WTC11 (cell line): ENCODE data around the gene TMEM161B. TPM values are rescaled to one million over a fixed set of nuclear protein-coding genes. Genes with fewer than 3 reads are reported as not detected.

Experiments
- ATAC-seq: fragments of 200-7000 bp; cut with Tn5 transposase; 2 replicates; pipeline ENCODE4 v1.10.0; 2021; ENCODE audit warnings: mild to moderate bottlenecking, moderate library complexity
- CTCF ChIA-PET: fragments of 300-600 bp; sonication (Branson Sonifier 250); formaldehyde crosslinking; loops from one replicate; lab custom pipeline; 2021; ENCODE audit warnings: antibody characterized with exemption; lab: Charles Lee
- POLR2A ChIA-PET: fragments of 350-600 bp; sonication (Branson Sonifier 250); formaldehyde crosslinking; loops from one replicate; lab custom pipeline; 2021; ENCODE audit warnings: antibody characterized with exemption; lab: Charles Lee
- DNase-seq: peaks from one replicate; pipeline ENCODE4 v3.0.0; 2021; ENCODE audit warnings: low spot score
- H3K27ac Mint-ChIP-seq: 2 replicates; pipeline ENCODE4 v1.8.0; 2021; ENCODE audit warnings: mixed read lengths
- H3K27me3 Mint-ChIP-seq: 2 replicates; pipeline ENCODE4 v1.8.0; 2021; ENCODE audit warnings: low read depth, mild to moderate bottlenecking, moderate library complexity, mixed read lengths
- H3K36me3 Mint-ChIP-seq: 2 replicates; pipeline ENCODE4 v1.8.0; 2021; ENCODE audit warnings: mixed read lengths
- H3K4me1 Mint-ChIP-seq: 2 replicates; pipeline ENCODE4 v1.8.0; 2022; ENCODE audit warnings: mixed read lengths
- H3K4me3 Mint-ChIP-seq: 2 replicates; pipeline ENCODE4 v1.8.0; 2021; ENCODE audit warnings: mild to moderate bottlenecking, moderate library complexity, mixed read lengths
- H3K9me3 Mint-ChIP-seq: 2 replicates; pipeline ENCODE4 v1.8.0; 2021; ENCODE audit warnings: mixed read lengths
- CTCF ChIP-seq: fragments of 200-600 bp; IDR thresholded peaks from 2 replicates; pipeline ENCODE4 v1.8.0; 2022; ENCODE audit warnings: antibody characterized with exemption
- E2F4 ChIP-seq: sonication (generic); formaldehyde crosslinking; IDR thresholded peaks from 2 replicates; pipeline ENCODE4 v1.8.1; 2022; ENCODE audit warnings: low read depth, mild to moderate bottlenecking, moderate library complexity, missing genetic modification reagents, borderline replicate concordance
- ETV6 ChIP-seq: sonication (generic); formaldehyde crosslinking; IDR thresholded peaks from 2 replicates; pipeline ENCODE4 v1.8.1; 2022; ENCODE audit warnings: mild to moderate bottlenecking, missing genetic modification reagents
- GTF2I ChIP-seq: fragments of 250-450 bp; sonication (Bioruptor Pico); conservative IDR thresholded peaks from 2 replicates; pipeline ENCODE4 v1.4.0; 2021; ENCODE audit warnings: mild to moderate bottlenecking
- HMGXB4 ChIP-seq: sonication (generic); formaldehyde crosslinking; IDR thresholded peaks from 2 replicates; pipeline ENCODE4 v1.8.1; 2023; ENCODE audit warnings: mild to moderate bottlenecking, moderate library complexity, missing genetic modification reagents
- MYBL2 ChIP-seq: sonication (generic); formaldehyde crosslinking; IDR thresholded peaks from 2 replicates; pipeline ENCODE4 v1.8.1; 2023; ENCODE audit warnings: mild to moderate bottlenecking, moderate library complexity, missing genetic modification reagents
- NFATC4 ChIP-seq: fragments of 250-450 bp; sonication (Bioruptor Pico); IDR thresholded peaks from 2 replicates; pipeline ENCODE4 v1.9.0; 2021; ENCODE audit warnings: mild to moderate bottlenecking
- NFYB ChIP-seq: sonication (generic); formaldehyde crosslinking; conservative IDR thresholded peaks from 2 replicates; pipeline ENCODE4 v1.8.0; 2022; ENCODE audit warnings: low read depth, missing genetic modification reagents
- PRDM15 ChIP-seq: sonication (generic); formaldehyde crosslinking; IDR thresholded peaks from 2 replicates; pipeline ENCODE4 v1.8.0; 2022; ENCODE audit warnings: missing genetic modification reagents
- SMAD4 ChIP-seq: sonication (generic); formaldehyde crosslinking; IDR thresholded peaks from 2 replicates; pipeline ENCODE4 v1.8.0; 2022; ENCODE audit warnings: mild to moderate bottlenecking, missing genetic modification reagents
- SP1 ChIP-seq: sonication (generic); formaldehyde crosslinking; conservative IDR thresholded peaks from 2 replicates; pipeline ENCODE4 v1.8.1; 2022; ENCODE audit warnings: missing genetic modification reagents
- TP53 ChIP-seq: sonication (generic); formaldehyde crosslinking; IDR thresholded peaks from 2 replicates; pipeline ENCODE4 v1.8.1; 2023; ENCODE audit warnings: mild to moderate bottlenecking, missing genetic modification reagents
- ZSCAN18 ChIP-seq: fragments of 250-450 bp; sonication (Bioruptor Pico); IDR thresholded peaks from 2 replicates; pipeline ENCODE4 v2.1.2; 2022; ENCODE audit warnings: mild to moderate bottlenecking, moderate library complexity
- total RNA-seq: library from RNA; stranded (reverse); gene quantifications from 3 replicates; pipeline ENCODE4 v1.2.3, GENCODE V29; 2021
- TF ChIP-seq, protein P1 (sequence below): sonication (generic); formaldehyde crosslinking; IDR thresholded peaks from 2 replicates; pipeline ENCODE4 v1.8.1; 2023; ENCODE audit warnings: mild to moderate bottlenecking, missing genetic modification reagents, borderline replicate concordance
- TF ChIP-seq, protein P2 (sequence below): fragments of 250-450 bp; sonication (Bioruptor Pico); IDR thresholded peaks from 2 replicates; pipeline ENCODE4 v1.9.0; 2021; ENCODE audit warnings: mild to moderate bottlenecking
- TF ChIP-seq, protein P3 (sequence below): sonication (generic); formaldehyde crosslinking; IDR thresholded peaks from 2 replicates; pipeline ENCODE4 v1.8.1; 2022; ENCODE audit warnings: mild to moderate bottlenecking, missing genetic modification reagents, moderate library complexity, borderline replicate concordance
- TF ChIP-seq, protein P4 (sequence below): sonication (generic); formaldehyde crosslinking; IDR thresholded peaks from 2 replicates; pipeline ENCODE4 v1.8.0; 2023; ENCODE audit warnings: mild to moderate bottlenecking, missing genetic modification reagents

TMEM161B gene
- total RNA-seq, 1 experiment from 2014 or later = 17.0 TPM

DNA sequence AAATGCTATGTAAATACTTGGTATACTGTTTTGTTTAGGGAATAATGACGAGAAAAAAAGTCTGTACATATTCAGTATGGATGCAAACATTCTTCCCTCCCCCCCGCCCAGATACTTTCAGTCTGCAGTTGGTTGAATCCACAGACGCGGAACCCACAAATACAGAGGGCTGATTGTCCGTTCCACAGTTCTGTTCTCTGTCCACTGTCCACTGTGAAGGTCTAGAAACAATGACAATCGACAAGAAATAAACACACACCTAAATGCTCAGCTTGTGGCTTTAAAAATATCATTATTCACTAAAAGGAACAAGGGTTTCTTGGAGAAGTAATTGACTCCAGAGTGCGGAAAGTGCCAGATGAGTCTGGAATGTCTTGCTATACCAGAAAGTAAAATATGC lies 109.1 kb downstream of the TMEM161B start:
- Mint-ChIP-seq H3K4me1 (no peaks in the 10 kb centered on the region), H3K4me3 (no peak overlapping the region), H3K9me3 (peaks cover 3% of the 10 kb centered on the region; the same call in 1 of the 2 replicates), H3K27me3 (no peaks in the 10 kb centered on the region), H3K27ac (no peak overlapping the region), H3K36me3 (no peaks in the 10 kb centered on the region)
- DNase-seq (no peak), ATAC-seq (no peak)
- ChIA-PET POLR2A (no interaction called here), CTCF (no interaction called here)
- no peak for TF ChIP-seq SP1 (CRISPR knock-in tag)
- TF ChIP-seq, protein P1, sequence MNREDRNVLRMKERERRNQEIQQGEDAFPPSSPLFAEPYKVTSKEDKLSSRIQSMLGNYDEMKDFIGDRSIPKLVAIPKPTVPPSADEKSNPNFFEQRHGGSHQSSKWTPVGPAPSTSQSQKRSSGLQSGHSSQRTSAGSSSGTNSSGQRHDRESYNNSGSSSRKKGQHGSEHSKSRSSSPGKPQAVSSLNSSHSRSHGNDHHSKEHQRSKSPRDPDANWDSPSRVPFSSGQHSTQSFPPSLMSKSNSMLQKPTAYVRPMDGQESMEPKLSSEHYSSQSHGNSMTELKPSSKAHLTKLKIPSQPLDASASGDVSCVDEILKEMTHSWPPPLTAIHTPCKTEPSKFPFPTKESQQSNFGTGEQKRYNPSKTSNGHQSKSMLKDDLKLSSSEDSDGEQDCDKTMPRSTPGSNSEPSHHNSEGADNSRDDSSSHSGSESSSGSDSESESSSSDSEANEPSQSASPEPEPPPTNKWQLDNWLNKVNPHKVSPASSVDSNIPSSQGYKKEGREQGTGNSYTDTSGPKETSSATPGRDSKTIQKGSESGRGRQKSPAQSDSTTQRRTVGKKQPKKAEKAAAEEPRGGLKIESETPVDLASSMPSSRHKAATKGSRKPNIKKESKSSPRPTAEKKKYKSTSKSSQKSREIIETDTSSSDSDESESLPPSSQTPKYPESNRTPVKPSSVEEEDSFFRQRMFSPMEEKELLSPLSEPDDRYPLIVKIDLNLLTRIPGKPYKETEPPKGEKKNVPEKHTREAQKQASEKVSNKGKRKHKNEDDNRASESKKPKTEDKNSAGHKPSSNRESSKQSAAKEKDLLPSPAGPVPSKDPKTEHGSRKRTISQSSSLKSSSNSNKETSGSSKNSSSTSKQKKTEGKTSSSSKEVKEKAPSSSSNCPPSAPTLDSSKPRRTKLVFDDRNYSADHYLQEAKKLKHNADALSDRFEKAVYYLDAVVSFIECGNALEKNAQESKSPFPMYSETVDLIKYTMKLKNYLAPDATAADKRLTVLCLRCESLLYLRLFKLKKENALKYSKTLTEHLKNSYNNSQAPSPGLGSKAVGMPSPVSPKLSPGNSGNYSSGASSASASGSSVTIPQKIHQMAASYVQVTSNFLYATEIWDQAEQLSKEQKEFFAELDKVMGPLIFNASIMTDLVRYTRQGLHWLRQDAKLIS (CRISPR knock-in tag) = no peak
- no peak for TF ChIP-seq PRDM15
- no peak for TF ChIP-seq ZSCAN18 (CRISPR knock-in tag)
- no peak for TF ChIP-seq CTCF
- no peak for TF ChIP-seq TP53 (CRISPR knock-in tag)
- no peak for TF ChIP-seq GTF2I (CRISPR knock-in tag)
- TF ChIP-seq HMGXB4 (CRISPR knock-in tag) = no peak
- no peak for TF ChIP-seq MYBL2 (CRISPR knock-in tag)
- TF ChIP-seq NFYB (CRISPR knock-in tag) = no peak
- TF ChIP-seq, protein P2, sequence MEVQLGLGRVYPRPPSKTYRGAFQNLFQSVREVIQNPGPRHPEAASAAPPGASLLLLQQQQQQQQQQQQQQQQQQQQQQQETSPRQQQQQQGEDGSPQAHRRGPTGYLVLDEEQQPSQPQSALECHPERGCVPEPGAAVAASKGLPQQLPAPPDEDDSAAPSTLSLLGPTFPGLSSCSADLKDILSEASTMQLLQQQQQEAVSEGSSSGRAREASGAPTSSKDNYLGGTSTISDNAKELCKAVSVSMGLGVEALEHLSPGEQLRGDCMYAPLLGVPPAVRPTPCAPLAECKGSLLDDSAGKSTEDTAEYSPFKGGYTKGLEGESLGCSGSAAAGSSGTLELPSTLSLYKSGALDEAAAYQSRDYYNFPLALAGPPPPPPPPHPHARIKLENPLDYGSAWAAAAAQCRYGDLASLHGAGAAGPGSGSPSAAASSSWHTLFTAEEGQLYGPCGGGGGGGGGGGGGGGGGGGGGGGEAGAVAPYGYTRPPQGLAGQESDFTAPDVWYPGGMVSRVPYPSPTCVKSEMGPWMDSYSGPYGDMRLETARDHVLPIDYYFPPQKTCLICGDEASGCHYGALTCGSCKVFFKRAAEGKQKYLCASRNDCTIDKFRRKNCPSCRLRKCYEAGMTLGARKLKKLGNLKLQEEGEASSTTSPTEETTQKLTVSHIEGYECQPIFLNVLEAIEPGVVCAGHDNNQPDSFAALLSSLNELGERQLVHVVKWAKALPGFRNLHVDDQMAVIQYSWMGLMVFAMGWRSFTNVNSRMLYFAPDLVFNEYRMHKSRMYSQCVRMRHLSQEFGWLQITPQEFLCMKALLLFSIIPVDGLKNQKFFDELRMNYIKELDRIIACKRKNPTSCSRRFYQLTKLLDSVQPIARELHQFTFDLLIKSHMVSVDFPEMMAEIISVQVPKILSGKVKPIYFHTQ (CRISPR knock-in tag) = no peak
- no peak for TF ChIP-seq ETV6
- no peak for TF ChIP-seq SMAD4 (CRISPR knock-in tag)
- TF ChIP-seq, protein P3, sequence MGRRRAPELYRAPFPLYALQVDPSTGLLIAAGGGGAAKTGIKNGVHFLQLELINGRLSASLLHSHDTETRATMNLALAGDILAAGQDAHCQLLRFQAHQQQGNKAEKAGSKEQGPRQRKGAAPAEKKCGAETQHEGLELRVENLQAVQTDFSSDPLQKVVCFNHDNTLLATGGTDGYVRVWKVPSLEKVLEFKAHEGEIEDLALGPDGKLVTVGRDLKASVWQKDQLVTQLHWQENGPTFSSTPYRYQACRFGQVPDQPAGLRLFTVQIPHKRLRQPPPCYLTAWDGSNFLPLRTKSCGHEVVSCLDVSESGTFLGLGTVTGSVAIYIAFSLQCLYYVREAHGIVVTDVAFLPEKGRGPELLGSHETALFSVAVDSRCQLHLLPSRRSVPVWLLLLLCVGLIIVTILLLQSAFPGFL (CRISPR knock-in tag) = no peak
- TF ChIP-seq, protein P4, sequence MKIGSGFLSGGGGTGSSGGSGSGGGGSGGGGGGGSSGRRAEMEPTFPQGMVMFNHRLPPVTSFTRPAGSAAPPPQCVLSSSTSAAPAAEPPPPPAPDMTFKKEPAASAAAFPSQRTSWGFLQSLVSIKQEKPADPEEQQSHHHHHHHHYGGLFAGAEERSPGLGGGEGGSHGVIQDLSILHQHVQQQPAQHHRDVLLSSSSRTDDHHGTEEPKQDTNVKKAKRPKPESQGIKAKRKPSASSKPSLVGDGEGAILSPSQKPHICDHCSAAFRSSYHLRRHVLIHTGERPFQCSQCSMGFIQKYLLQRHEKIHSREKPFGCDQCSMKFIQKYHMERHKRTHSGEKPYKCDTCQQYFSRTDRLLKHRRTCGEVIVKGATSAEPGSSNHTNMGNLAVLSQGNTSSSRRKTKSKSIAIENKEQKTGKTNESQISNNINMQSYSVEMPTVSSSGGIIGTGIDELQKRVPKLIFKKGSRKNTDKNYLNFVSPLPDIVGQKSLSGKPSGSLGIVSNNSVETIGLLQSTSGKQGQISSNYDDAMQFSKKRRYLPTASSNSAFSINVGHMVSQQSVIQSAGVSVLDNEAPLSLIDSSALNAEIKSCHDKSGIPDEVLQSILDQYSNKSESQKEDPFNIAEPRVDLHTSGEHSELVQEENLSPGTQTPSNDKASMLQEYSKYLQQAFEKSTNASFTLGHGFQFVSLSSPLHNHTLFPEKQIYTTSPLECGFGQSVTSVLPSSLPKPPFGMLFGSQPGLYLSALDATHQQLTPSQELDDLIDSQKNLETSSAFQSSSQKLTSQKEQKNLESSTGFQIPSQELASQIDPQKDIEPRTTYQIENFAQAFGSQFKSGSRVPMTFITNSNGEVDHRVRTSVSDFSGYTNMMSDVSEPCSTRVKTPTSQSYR (CRISPR knock-in tag) = no peak
- no peak for TF ChIP-seq NFATC4 (CRISPR knock-in tag)
- no peak for TF ChIP-seq E2F4
